AG10803 (cell line): Measurements from ENCODE around the gene KCNJ10.
A peak's percentile ranks its signal among the peaks of the same experiment; 100 is the strongest.

ENCODE experiments used
- DNase-seq: peaks from one replicate; pipeline ENCODE4 v3.0.0; 2010; ENCODE audit warnings: low read depth
- H3K4me3 ChIP-seq: 2 replicates; pipeline ENCODE4 v1.5.1; 2011; ENCODE audit warnings: mild to moderate bottlenecking, low read length, control low read depth
- CTCF ChIP-seq: conservative IDR thresholded peaks from 2 replicates; pipeline ENCODE4 v1.5.1; 2011; ENCODE audit warnings: mild to moderate bottlenecking, low read length, control low read depth, inconsistent platforms

KCNJ10 gene

DNA sequence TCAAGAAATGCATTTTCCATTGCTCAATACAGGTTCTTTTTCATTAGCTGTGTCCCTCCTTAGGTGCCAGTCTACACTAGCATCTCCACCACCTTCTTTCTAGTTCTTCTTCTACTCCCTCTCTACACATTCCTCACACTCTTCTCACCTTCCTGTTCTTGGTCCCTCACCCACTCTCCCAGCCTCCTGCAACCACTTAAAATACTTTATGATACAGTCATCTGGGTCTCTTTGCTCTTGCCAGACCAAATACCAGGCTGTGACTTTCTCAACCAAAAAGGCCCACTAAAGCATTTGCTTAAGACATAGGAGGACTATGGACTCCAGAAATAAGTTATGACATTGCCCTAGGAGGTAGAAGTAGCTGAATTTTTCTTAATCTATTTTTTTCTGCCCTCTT is 73.3 kb downstream of the KCNJ10 start:
- no peak overlapping the region for H3K4me3 ChIP-seq
- DNase-seq, result peak; percentile 95
- no peak for TF ChIP-seq CTCF

GRCh38 chr1:159994896-159995295 is 75.1 kb downstream of the KCNJ10 start:
- H3K4me3 ChIP-seq, result no peak overlapping the region
- DNase-seq, result no peak
- TF ChIP-seq CTCF, result no peak

GRCh38 chr1:159993911-159994310 is 76.0 kb downstream of the KCNJ10 start:
- no peak for DNase-seq
- no peak overlapping the region for H3K4me3 ChIP-seq
- no peak for TF ChIP-seq CTCF

DNA sequence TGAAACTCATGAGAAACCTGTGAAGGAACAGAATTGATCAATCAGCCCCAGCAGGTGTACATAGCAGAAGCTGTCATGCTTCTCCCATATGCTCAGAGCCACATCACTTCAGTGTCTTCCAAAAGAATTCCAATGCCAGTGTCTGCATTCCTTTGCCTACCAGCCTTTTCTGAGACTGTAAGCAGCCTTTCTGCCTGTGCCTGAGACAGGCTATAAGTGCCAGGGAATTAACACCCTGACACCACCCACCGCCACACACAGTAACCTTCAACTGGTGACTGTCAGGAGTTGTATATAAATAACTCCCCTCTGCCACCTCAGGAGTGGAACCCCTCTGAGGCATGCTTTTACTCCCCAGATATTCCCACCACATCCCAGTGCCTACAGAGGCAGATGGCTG is 77.8 kb downstream of the KCNJ10 start:
- peak; percentile 46 for DNase-seq
- H3K4me3 ChIP-seq, result no peak overlapping the region
- no peak for TF ChIP-seq CTCF

DNA sequence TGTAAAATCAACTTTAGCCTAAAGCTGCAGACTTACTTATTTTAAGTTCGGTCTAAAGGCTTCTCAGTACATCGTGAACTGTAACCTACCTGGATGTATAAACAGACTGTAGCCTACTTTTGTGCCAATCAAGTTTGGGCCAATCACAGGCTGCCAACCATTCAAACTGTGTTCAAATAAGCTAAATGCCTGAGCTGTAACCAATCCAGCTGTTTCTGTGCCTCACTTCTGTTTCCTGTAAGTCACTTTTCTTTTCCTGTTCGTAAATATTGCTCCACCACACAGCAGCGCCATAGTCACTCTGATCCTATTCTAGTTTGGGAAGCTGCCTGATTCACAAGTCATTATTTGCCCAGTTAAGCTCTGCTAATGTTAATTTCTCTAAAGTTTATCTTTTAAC is 78.4 kb downstream of the KCNJ10 start:
- DNase-seq, result peak; percentile 49

DNA sequence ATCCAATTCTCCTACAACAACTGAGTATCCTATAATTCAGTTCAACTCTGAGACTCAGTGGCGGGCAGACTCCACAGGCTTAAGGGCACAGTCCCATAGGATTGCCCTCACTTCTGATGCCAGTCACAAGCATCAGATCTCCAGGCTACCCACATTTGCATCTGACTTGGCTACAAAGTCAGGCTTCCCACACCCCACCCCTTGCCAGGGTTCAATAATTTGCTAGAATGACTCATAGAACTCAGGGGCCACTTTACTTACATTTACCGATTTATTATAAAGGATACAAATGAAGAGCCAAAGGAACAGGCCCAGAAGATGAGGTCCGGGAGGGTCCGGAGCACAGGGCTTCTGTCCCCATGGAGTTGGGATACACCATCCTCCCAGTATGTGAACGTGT is 80.0 kb downstream of the KCNJ10 start:
- H3K4me3 ChIP-seq, result no peak overlapping the region
- TF ChIP-seq CTCF, result no peak
- DNase-seq, result no peak

More for the DNA sequence above, 78.4 kb downstream of the KCNJ10 start:
- no peak for TF ChIP-seq CTCF
- no peak overlapping the region for H3K4me3 ChIP-seq

DNA sequence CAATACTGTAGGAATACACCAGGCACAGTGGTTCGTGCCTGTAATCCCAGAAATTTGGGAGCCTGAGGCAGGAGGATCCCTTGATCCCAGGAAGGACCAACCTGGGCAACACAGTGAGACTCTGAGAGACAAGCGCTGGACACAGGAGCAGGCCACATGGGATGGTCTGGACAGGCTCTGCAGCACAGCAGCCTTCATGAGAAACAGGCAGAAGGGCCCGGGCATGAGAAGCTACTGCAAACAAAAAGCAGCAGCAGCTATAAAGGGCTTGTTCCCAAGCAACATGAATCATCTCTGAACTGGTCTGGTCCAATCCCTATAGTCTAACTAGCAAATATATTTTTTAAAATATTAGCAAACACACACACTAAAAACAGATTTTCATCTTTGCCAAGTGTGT is 80.4 kb downstream of the KCNJ10 start:
- no peak for DNase-seq
- TF ChIP-seq CTCF, result no peak
- no peak overlapping the region for H3K4me3 ChIP-seq
